RWPE2 (cell line): ENCODE measurements around the gene GRK3.
A peak's percentile ranks its signal among the peaks of the same experiment; 100 is the strongest.
"Not testable (repeated sequence)": the region's sequence is repeated elsewhere in the genome, so short reads cannot be mapped to it uniquely, and the experiment has no call there.

Experiments used
- ATAC-seq: fragments of 200-7000 bp; cut with Tn5 transposase; 3 replicates; pipeline ENCODE4 v1.9.1; 2021; ENCODE audit warnings: low read depth
- DNase-seq: peaks from one replicate; pipeline ENCODE4 v3.0.0-alpha.2; 2020; ENCODE audit warnings: low spot score
- H3K27ac ChIP-seq: fragments of 450-650 bp; 2 replicates; pipeline ENCODE4 v1.5.1; 2017; ENCODE audit warnings: mild to moderate bottlenecking; ENCODE audit not compliant: poor library complexity, severe bottlenecking
- H3K27me3 ChIP-seq: fragments of 250-450 bp; sonication (Bioruptor Pico); 2 replicates; pipeline ENCODE4 v1.5.1; 2021; ENCODE audit warnings: mild to moderate bottlenecking, moderate library complexity; ENCODE audit not compliant: insufficient read depth, poor library complexity, severe bottlenecking
- H3K36me3 ChIP-seq: fragments of 250-450 bp; sonication (Bioruptor Pico); 2 replicates; pipeline ENCODE4 v1.5.1; 2020; ENCODE audit warnings: low read depth, mild to moderate bottlenecking, moderate library complexity
- H3K4me1 ChIP-seq: fragments of 250-450 bp; sonication (Bioruptor Pico); 2 replicates; pipeline ENCODE4 v1.5.1; 2021; ENCODE audit warnings: mild to moderate bottlenecking, moderate library complexity; ENCODE audit not compliant: insufficient read depth, poor library complexity, severe bottlenecking
- H3K4me3 ChIP-seq: fragments of 250-450 bp; sonication (Bioruptor Pico); 2 replicates; pipeline ENCODE4 v1.5.1; 2021; ENCODE audit warnings: mild to moderate bottlenecking, moderate library complexity; ENCODE audit not compliant: severe bottlenecking
- H3K9me3 ChIP-seq: fragments of 250-450 bp; sonication (Bioruptor Pico); 2 replicates; pipeline ENCODE4 v1.5.1; 2021; ENCODE audit warnings: mild to moderate bottlenecking, moderate library complexity; ENCODE audit not compliant: severe bottlenecking
- TF ChIP-seq, protein P1 (sequence below): fragments of 450-650 bp; IDR thresholded peaks from one replicate; pipeline ENCODE4 v1.5.1; 2017; ENCODE audit warnings: mild to moderate bottlenecking, moderate library complexity; ENCODE audit not compliant: poor library complexity, severe bottlenecking

The GRK3 gene

DNA sequence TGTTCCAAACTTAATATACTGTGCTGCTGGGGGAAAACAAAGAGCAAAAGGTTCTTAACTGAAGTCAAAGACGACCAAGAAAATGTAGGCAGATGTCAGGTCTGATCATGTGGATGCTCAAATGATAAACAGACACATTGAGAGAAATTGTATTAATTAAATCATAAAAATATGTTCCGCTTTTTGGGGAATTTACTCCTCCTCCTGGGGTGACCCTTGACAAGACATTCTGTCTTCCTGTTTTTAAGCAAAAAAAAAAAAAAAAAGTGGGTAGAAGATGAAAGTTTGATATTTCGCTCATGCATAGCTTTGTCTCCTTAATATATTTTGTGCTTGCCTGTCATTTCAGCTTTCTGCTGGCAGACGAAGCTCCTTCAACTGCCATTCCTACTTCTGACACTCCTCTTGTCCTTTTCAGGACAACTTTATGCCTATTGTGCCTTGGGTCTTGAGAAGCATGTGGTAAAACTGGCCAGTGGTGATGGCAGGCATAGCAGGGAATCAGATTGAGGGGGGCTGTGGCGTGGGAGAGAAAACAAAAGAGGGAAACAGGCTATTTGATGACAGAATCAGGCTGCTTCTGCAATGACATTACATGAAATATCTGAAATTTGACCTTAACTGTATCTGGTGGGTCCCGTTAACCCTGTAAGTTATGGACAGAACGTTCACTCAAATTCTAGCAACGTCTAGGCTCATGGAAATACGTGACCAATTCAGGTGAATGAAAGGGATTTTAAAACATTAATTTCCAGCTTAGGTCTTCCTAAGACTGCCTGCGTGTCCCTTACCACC, 1.3 kb upstream of the GRK3 start:
- H3K36me3 ChIP-seq, H3K27ac ChIP-seq, DNase-seq, H3K4me3 ChIP-seq, H3K27me3 ChIP-seq, ATAC-seq, H3K9me3 ChIP-seq: not testable (repeated sequence)
- H3K4me1 ChIP-seq: peaks cover 11% of the 10 kb centered on the region

DNA sequence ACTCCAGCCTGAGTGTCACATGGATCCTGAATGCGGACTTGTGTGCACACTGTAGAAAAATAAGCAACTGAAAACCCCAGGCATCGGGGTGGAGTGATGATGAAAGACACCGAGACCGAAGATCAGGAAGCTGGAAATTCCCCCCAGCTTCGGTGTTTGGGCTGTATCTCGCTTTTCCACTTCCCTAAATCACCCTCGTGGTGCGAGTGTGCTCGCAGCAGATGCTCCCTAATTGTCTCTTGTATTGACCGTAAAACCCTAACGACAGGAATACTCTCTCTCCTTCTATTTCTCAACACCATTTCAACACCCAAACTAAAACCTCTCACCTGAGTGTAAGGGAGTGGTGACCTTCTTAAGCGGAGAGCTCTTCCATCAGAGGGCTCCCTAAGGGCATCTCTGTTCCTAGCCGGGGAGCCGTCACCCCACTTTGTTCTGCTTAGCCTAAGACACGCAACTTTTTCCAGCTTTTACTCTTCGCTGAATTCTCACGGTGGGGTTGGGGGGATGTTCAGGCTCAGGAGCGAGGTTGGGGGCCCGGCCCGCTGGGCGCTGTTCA, 635 bp upstream of the GRK3 start:
- Histone ChIP-seq H3K4me3 (peak overlapping the region; percentile 83), H3K4me1 (peaks cover 11% of the 10 kb centered on the region), H3K27me3 (no peaks in the 10 kb centered on the region), H3K9me3 (no peaks in the 10 kb centered on the region), H3K36me3 (no peaks in the 10 kb centered on the region), H3K27ac (no peak overlapping the region)
- TF ChIP-seq, protein P1, sequence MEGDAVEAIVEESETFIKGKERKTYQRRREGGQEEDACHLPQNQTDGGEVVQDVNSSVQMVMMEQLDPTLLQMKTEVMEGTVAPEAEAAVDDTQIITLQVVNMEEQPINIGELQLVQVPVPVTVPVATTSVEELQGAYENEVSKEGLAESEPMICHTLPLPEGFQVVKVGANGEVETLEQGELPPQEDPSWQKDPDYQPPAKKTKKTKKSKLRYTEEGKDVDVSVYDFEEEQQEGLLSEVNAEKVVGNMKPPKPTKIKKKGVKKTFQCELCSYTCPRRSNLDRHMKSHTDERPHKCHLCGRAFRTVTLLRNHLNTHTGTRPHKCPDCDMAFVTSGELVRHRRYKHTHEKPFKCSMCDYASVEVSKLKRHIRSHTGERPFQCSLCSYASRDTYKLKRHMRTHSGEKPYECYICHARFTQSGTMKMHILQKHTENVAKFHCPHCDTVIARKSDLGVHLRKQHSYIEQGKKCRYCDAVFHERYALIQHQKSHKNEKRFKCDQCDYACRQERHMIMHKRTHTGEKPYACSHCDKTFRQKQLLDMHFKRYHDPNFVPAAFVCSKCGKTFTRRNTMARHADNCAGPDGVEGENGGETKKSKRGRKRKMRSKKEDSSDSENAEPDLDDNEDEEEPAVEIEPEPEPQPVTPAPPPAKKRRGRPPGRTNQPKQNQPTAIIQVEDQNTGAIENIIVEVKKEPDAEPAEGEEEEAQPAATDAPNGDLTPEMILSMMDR: no peak
- ATAC-seq: peak; percentile 40
- DNase-seq: no peak

DNA sequence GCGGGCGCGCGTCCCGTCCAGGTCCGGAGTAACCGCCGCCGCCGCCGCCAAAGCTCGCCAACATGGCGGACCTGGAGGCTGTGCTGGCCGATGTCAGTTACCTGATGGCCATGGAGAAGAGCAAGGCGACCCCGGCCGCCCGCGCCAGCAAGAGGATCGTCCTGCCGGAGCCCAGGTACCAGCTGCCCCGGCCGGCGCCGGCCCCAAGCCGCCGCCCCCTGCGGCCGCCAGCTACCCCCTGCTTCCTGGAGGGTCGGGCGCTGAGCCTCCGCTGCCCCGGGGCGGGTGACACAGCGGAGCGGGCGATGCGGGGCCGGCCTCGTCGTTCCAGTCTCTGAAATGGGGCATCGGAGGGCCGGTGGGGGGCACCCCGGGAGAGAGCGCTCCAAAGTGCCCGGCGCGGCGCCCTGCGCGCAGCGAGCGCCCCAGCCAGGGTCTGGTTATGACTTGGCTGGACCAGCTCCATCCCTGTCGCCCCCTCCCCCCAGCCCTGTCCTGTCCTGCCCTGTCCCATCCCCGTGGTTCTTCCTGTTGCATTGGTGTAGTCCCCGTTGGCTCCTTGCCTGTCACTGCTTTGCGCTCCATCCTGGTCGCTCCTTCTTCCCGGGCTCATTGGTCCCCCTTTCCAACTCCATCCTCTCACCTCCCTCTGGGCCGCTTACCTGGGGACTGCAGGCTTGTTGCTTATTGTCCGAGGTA, 653 bp downstream of the GRK3 start:
- no peak overlapping the region for H3K27ac ChIP-seq
- peaks cover 11% of the 10 kb centered on the region for H3K4me1 ChIP-seq
- TF ChIP-seq, protein P1: no peak
- H3K4me3 ChIP-seq: peak overlapping the region; percentile 83
- H3K9me3 ChIP-seq: no peaks in the 10 kb centered on the region
- ATAC-seq (peak; percentile 40), DNase-seq (no peak)
- H3K27me3 ChIP-seq: no peaks in the 10 kb centered on the region
- no peaks in the 10 kb centered on the region for H3K36me3 ChIP-seq

DNA sequence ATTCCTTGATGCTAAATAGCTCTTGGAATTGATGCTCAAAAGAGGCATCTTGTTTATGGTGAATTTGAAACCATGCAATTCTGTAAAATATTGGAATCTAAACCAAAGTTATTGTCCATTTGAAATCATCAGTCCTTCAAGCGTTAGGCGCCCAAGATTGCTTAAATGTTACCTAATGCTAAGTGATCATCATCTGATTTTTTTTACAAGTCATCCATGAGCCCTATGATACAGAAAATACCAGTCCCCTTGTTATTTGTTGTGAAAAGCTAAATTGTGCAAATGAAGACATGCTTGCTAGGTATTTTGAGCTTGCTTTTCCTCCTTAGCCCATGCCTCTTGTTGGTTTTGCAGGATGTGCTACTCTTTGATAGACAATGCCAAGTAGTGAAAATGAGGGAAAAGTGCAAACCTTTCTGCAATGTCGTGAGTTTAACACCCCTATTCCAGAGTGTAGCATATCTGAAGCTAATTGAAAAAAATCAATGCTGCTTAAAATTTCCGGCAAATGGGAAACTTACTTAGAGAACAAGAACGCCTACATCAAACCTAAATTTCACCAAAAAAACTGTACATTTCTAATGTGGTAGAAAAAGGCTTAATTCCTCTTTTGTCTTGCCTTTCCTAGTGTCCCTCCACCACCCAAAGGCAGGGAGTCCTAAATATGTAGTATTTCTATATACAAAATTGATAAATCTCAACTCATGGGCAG, 1.9 kb downstream of the GRK3 start:
- TF ChIP-seq, protein P1: no peak
- no peak overlapping the region for H3K4me3 ChIP-seq
- no peaks in the 10 kb centered on the region for H3K9me3 ChIP-seq
- no peaks in the 10 kb centered on the region for H3K36me3 ChIP-seq
- ATAC-seq (no peak), DNase-seq (no peak)
- H3K27me3 ChIP-seq: no peaks in the 10 kb centered on the region
- H3K4me1 ChIP-seq: peaks cover 11% of the 10 kb centered on the region
- no peak overlapping the region for H3K27ac ChIP-seq

DNA sequence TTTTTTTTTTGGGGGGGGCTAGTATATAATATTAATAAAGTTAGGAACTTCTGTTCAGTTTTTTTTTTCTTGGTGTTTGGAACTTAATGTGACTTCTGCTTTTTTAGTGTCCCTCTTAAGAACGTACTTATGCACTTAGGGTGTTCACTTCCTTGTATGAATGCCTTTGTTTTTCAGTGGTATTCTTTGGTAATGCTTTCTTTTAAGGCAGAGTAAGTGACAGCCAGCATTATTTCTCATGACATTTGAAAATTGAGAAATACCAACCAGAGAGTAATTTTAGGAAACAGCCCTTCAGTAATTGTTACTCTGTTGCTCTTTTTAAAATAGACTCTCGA, 2.4 kb downstream of the GRK3 start:
- TF ChIP-seq, protein P1: no peak
- H3K36me3 ChIP-seq: no peaks in the 10 kb centered on the region
- no peak for ATAC-seq
- no peak for DNase-seq
- H3K27me3 ChIP-seq: no peaks in the 10 kb centered on the region
- peaks cover 11% of the 10 kb centered on the region for H3K4me1 ChIP-seq
- H3K4me3 ChIP-seq: no peak overlapping the region
- no peaks in the 10 kb centered on the region for H3K9me3 ChIP-seq
- H3K27ac ChIP-seq: no peak overlapping the region
